ENCODE measurements around the gene MDGA2. TPM values are rescaled to one million over a fixed set of nuclear protein-coding genes. Genes with fewer than 3 reads are reported as not detected.

The MDGA2 gene
- total RNA-seq, 1 experiment from 2014 or later = not detected

DNA sequence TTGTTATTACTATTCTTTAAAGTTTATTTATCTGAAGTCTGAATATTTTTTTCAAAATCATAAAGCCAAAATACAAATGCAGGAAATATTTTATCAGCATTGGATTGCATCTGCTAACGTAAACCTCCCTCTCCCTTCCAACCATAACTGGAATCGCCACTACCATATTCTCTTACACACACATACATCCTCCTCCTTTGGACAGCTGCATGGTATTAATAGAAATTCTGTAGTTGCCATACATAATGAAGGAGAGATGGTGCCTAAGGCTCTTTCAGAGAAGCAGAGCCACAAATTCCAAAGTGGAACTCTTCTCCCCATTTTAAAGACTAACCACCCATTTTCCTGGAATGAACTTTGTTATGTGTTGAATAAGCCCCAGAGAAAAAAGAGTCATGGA, 352.7 kb downstream of the MDGA2 start:
- Histone ChIP-seq H3K27ac (no peak overlapping the region), H3K79me2 (ENCODE audit: low read depth) (no peaks in the 10 kb centered on the region), H3K36me3 (ENCODE audit: low read depth) (no peaks in the 10 kb centered on the region), H3K4me1 (replicated peaks; ENCODE audit: insufficient read depth) (no peaks in the 10 kb centered on the region), H2AFZ (no peak overlapping the region), H3K4me3 (no peak overlapping the region), H3K9me2 (ENCODE audit: insufficient read depth) (no peaks in the 10 kb centered on the region), H4K20me1 (ENCODE audit: insufficient read depth) (no peaks in the 10 kb centered on the region), H3K9me3 (ENCODE audit: insufficient read depth, low read depth) (no peaks in the 10 kb centered on the region), H3K4me2 (no peak overlapping the region), H3K27me3 (ENCODE audit: insufficient read depth, low read depth) (no peaks in the 10 kb centered on the region), H3F3A (ENCODE audit: insufficient read depth, low read depth) (no peaks in the 10 kb centered on the region)
- no peak for DNase-seq
- POLR2A ChIA-PET (ENCODE audit: unreplicated experiment) = no interaction called here
- no TSS peak for BruUV-seq (replicated peaks)
- intact Hi-C loops (cut with micrococcal nuclease; ENCODE audit: unreplicated experiment) = no loop called here
- TF ChIP-seq, protein P1, sequence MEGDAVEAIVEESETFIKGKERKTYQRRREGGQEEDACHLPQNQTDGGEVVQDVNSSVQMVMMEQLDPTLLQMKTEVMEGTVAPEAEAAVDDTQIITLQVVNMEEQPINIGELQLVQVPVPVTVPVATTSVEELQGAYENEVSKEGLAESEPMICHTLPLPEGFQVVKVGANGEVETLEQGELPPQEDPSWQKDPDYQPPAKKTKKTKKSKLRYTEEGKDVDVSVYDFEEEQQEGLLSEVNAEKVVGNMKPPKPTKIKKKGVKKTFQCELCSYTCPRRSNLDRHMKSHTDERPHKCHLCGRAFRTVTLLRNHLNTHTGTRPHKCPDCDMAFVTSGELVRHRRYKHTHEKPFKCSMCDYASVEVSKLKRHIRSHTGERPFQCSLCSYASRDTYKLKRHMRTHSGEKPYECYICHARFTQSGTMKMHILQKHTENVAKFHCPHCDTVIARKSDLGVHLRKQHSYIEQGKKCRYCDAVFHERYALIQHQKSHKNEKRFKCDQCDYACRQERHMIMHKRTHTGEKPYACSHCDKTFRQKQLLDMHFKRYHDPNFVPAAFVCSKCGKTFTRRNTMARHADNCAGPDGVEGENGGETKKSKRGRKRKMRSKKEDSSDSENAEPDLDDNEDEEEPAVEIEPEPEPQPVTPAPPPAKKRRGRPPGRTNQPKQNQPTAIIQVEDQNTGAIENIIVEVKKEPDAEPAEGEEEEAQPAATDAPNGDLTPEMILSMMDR (conservative IDR thresholded peaks at IDR 0.05) = no peak
- TF ChIP-seq EZH2 (IDR thresholded peaks at IDR 0.05; ENCODE audit: low read depth) = no peak
- CTCF ChIA-PET = no interaction called here

DNA sequence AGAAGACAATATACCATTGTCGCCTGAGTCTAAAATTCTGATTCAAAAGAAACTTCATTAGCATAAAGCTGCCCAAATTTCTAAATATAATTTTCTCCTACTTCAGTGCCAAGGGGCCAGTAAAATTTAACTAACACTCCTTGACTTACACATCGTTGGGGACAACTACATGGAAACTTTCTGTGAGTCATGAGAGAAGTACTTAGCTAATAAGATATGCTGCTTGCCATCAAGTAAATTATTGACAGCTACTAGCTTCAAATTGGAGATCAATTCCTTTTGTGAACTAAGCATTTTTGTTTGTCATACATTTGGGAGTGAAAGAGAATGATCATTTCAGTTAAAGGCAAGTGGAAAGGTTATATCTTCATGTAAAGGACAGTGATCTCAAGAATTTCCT, 373.3 kb downstream of the MDGA2 start:
- ChIA-PET CTCF (no interaction called here), POLR2A (ENCODE audit: unreplicated experiment) (interaction anchor here (0.5 kb wide), 1 partner anchor 159 kb away, joined by 3 read pairs; no protein-coding TSS in a partner anchor)
- DNase-seq = no peak
- Histone ChIP-seq H3K79me2 (ENCODE audit: low read depth) (no peaks in the 10 kb centered on the region), H3K27me3 (ENCODE audit: insufficient read depth, low read depth) (no peaks in the 10 kb centered on the region), H3K9me3 (ENCODE audit: insufficient read depth, low read depth) (no peaks in the 10 kb centered on the region), H3K4me3 (no peak overlapping the region), H3K4me2 (no peak overlapping the region), H3K27ac (no peak overlapping the region), H2AFZ (no peak overlapping the region), H3K36me3 (ENCODE audit: low read depth) (no peaks in the 10 kb centered on the region), H3F3A (ENCODE audit: insufficient read depth, low read depth) (no peaks in the 10 kb centered on the region), H4K20me1 (ENCODE audit: insufficient read depth) (no peaks in the 10 kb centered on the region), H3K4me1 (replicated peaks; ENCODE audit: insufficient read depth) (no peaks in the 10 kb centered on the region), H3K9me2 (ENCODE audit: insufficient read depth) (no peaks in the 10 kb centered on the region)
- intact Hi-C loops (cut with micrococcal nuclease; ENCODE audit: unreplicated experiment) = no loop called here
- BruUV-seq (replicated peaks) = no TSS peak
- TF ChIP-seq, protein P1 (conservative IDR thresholded peaks at IDR 0.05) = no peak
- TF ChIP-seq EZH2 (IDR thresholded peaks at IDR 0.05; ENCODE audit: low read depth) = no peak

DNA sequence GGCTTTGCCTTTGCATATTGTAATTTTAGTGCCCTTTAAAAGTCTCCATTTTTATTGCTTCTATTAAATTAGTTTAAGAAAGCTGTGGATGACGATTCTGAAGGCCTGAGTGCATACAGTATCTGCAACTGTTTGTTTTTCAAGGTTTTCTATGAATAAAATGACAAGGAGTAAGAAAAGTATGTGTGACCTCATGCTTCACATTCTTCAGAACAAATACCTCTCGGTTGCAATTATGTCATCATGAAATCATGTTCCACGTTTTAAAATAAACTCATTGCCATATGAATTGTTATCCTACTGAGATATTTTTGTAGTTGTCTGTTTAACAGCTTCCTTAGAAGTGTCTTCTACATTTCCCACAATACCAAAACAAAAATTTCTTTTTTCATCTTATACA, 374.6 kb downstream of the MDGA2 start:
- no peaks in the 10 kb centered on the region for H3K9me2 ChIP-seq (ENCODE audit: insufficient read depth)
- H3F3A ChIP-seq (ENCODE audit: insufficient read depth, low read depth) = no peaks in the 10 kb centered on the region
- no peaks in the 10 kb centered on the region for H3K4me1 ChIP-seq (replicated peaks; ENCODE audit: insufficient read depth)
- no peak overlapping the region for H3K4me3 ChIP-seq
- no peak overlapping the region for H3K27ac ChIP-seq
- intact Hi-C loops (cut with micrococcal nuclease; ENCODE audit: unreplicated experiment) = no loop called here
- no peaks in the 10 kb centered on the region for H3K79me2 ChIP-seq (ENCODE audit: low read depth)
- H3K9me3 ChIP-seq (ENCODE audit: insufficient read depth, low read depth) = no peaks in the 10 kb centered on the region
- H3K36me3 ChIP-seq (ENCODE audit: low read depth) = no peaks in the 10 kb centered on the region
- ChIA-PET POLR2A (ENCODE audit: unreplicated experiment) (no interaction called here), CTCF (no interaction called here)
- no peaks in the 10 kb centered on the region for H4K20me1 ChIP-seq (ENCODE audit: insufficient read depth)
- TF ChIP-seq, protein P1 (conservative IDR thresholded peaks at IDR 0.05) = no peak
- TF ChIP-seq EZH2 (IDR thresholded peaks at IDR 0.05; ENCODE audit: low read depth) = no peak
- no TSS peak for BruUV-seq (replicated peaks)
- H3K4me2 ChIP-seq = no peak overlapping the region
- DNase-seq = no peak
- H3K27me3 ChIP-seq (ENCODE audit: insufficient read depth, low read depth) = no peaks in the 10 kb centered on the region
- H2AFZ ChIP-seq = no peak overlapping the region
